Stimulated activated CD8-positive, alpha-beta memory T cell treated with anti-CD3 and anti-CD28 coated beads, Interleukin-2, amount 100 ng/mL, for 1 hour (primary cell): ENCODE results near the gene ZNF718.
"Not testable (repeated sequence)": the region's sequence is repeated elsewhere in the genome, so short reads cannot be mapped to it uniquely, and the experiment has no call there.

Experiments used
- DNase-seq, 2 donors: peaks; one replicate each; pipeline ENCODE4 v3.0.0-alpha.2; 2020; ENCODE audit warnings: low read depth in 2 of 2

Gene ZNF718

DNA sequence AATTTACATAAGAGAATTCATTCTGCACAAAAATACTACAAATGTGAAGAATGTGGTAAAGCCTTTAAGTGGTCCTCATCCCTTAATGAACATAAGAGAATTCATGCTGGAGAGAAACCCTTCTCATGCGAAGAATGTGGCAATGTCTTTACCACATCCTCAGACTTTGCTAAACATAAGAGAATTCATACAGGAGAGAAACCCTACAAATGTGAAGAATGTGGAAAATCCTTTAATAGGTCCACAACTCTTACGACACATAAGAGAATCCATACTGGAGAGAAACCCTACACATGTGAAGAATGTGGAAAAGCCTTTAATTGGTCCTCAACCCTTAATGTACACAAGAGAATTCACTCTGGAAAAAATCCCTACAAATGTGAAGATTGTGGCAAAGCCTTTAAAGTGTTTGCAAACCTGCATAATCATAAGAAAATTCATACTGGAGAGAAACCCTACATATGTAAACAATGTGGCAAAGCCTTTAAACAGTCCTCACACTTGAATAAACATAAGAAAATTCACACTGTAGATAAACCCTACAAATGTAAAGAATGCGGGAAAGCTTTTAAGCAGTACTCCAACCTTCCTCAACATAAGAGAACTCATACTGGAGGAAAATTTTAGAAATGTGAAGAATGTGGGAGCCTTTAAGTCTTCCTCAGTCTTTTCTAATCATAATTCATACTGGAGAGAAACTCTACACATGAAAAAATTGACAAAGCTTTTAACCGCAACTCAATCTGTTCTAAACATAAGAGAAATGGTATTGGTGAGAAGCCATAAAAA is 37.4 kb downstream of the ZNF718 start:
- no peak for DNase-seq

DNA sequence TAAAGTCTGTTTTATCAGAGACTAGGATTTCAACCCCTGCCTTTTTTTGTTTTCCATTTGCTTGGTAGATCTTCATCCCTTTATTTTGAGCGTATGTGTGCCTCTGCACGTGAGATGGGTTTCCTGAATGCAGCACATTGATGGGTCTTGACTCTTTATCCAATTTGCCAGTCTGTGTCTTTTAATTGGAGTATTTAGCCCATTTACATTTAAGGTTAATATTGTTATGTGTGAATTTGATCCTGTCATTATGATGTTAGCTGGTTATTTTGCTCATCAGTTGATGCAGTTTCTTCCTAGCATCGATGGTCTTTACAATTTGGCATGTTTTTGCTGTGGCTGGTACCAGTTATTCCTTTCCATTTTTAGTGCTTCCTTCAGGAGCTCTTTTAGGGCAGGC is 45.3 kb downstream of the ZNF718 start:
- DNase-seq = not testable (repeated sequence)

DNA sequence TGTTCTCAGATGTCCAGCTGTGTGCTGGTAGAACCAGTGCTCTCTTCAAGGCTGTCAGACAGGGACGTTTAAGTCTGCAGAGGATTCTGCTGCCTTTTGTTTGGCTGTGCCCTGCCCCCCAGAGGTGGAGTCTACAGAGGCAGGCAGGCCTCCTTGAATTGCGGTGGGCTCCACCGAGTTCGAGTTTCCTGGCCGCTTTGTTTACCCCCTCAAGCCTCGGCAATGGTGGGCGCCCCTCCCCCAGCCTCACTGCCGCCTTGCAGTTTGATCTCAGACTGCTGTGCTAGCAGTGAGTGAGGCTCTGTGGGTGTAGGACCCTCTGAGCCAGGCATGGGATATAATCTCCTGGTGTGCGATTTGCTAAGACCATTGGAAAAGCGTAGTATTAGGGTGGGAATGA is 47.0 kb downstream of the ZNF718 start:
- not testable (repeated sequence) for DNase-seq

DNA sequence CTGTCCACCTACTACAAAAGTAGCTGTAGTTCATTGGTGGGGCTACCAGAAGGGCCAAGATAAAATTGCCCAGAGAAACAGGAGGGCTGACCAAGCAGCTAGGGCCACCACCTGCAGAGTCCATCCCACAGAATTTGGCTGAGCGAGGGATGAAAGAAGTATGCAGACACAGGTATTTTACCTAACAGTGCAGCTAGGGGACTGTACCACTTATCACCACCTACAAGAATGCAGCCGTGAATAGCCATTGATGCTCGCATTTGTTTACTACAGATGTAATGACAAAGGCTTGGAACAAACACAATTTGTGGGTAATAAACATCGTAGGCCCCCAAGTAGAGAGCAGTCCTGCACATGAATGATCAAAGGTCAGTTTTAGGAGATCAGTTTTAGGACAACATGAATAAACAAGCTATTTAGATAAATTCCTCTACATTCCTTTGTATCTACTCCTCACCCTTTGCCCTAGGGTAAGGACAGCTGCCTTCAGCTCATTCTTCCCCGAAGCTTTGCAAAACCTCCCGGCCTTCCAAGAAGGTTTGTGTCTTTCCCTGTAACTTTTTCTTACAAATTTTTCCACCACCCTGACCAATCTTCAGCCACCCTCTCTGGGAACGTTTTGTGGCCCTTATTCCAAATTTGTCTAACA is 49.5 kb downstream of the ZNF718 start:
- DNase-seq = no peak

DNA sequence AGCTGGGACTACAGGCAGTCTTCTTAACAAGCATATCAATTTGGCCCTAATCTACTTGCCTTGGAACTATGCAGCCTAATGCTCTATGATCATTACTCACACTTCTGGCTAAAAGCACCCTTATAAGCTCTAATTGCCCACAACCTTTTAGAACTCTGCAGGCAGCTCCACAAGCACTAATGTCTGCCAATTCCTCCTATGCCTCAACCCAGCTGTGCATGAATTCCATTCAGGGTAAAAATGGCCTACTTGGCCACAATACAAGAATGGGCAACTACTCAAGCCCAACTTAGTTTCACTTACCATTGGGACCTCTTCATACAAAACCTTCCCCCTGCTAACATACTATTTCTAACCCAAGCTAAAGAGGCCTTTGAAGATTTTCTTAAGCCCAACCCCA is 51.7 kb downstream of the ZNF718 start:
- DNase-seq = no peak

DNA sequence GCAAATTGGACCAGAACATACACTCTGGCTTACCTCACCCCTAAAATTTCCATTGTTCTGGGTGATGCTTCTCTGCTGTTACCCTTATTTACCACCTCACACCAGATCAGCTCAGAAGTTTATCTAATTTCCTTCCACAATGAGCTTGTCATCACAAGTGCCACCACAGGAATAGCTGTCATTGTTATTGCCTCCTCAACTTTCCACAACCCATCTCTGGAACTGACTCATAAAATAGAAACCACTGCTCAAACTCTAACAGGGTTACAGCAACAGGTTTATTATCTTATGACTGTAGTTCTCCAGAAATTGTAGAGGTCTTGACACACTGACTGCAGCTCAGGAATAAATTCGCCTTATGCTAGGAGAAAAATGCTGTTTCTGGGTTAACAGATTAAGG is 52.7 kb downstream of the ZNF718 start:
- no peak for DNase-seq

DNA sequence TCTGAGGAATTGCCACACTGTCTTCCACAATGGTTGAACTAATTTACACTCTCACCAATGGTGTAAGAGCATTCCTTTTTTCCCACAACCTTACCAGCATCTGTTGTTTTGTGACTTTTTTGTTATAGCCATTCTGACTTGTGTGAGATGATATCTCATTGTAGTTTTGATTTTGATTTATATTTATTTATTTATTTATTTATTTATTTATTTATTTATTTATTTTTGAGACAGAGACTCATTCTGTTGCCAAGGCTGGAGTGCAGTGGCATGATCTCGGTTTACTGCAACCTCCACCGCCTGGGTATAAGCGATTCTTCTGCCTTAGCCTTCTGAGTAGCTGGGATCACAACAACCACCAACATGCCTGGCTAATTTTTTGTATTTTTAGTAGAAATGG is 57.9 kb downstream of the ZNF718 start:
- DNase-seq = not testable (repeated sequence)

DNA sequence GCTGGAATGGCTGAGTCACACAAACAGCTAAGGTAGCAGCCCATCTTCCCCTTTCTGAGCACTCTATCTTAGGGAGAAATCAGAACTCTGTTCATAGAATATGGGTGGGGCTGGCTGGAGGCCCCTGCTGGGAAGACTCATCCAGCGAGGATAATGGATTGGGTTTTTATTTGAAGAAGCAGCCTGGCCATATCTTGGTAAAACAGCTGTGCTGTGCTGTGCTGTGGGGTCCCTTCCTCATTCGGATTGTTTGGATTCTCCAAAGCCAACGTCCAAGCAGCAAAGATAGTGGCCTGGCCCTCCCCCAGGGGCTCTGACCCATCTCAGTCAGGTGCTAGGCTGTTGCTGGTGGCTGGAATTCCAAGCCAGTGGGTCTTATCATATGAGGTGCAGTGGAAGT is 63.8 kb downstream of the ZNF718 start:
- DNase-seq = no peak

DNA sequence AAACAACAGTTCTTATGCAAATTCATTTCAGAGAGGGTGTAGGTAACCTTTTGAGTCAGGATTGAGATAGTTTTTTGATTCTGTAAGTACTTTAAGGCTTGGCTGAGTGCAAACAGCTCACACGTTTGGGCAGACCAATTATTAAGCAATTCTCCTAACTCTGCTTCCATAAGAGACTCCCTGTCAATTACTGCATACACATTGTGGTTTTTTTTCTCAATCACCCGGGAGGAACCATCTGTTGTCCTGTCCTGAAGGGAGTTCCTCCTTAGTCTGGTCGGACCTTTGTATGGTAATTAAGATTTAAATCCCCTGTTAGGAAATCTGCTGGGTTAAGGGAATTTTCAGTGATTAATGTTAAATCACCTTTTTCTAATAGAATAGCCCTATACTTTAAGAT is 70.9 kb downstream of the ZNF718 start:
- not testable (repeated sequence) for DNase-seq

DNA sequence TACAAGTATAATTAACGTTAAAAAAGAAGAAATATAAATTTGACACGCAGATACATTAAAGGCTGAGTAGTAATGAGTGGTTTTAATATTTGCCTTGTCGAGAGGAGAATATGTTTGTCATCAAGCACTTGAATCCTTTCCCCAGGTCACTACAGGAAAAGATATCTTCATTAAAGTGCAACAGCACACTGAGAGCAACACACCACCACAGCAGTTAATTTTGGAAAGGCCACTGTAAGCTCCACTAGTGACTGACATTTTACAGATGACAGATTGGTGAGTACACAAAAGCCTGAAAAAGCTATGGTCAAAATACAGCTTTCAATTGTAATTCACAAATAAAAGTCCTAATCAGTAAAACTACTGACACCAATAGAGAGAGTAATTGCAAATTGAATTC is 76.6 kb downstream of the ZNF718 start:
- DNase-seq = no peak

DNA sequence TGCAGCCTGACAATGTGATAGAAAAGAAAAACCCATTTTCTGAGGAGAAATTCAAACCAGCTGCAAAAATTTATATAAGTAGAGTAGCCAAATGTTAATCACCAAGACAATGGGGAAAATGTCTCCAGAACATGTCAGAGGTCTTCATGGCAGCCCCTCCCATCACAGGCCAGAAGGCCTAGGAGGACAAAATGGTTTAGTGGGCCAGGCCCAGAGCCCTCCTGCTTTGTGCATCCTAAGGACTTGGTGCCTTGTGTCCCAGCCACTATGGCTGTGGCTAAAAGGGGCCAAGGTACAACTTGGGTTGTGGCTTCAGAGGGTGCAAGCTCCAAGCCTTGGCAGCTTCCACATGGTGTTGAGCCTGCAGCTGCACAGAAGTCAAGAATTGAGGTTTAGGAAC is 78.5 kb downstream of the ZNF718 start:
- not testable (repeated sequence) for DNase-seq

DNA sequence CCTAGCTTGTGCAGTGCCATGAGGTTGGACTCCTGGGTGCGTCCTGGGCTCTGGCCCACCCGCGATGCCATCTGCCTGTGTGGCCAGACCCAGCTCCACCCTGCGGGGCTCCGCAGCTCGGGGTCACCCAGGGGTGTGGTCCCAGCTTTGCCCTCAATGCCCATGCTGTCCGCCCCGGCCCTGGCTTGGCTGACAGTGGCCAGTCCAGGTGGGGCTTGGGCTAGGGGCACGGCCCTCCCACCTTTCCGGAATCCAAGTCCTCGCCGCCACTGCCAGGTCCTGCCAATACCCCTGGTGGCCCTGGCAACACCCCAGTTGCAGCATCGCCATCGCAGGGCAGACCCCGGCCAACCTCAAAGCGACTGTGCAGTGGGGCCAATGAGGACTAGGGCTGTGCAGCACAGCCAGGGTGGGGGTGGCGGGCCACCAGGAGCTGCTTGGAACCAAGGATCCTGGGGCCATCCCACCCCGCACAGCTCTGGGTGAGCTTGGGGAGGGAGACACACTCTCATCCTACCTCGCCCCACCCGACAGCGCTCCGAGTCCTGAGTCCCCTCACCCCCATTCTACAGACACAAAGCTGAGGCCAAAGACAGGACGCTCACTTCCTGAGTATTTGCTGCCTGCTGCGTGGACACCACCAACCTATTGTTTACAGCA is 80.9 kb downstream of the ZNF718 start:
- DNase-seq = no peak

DNA sequence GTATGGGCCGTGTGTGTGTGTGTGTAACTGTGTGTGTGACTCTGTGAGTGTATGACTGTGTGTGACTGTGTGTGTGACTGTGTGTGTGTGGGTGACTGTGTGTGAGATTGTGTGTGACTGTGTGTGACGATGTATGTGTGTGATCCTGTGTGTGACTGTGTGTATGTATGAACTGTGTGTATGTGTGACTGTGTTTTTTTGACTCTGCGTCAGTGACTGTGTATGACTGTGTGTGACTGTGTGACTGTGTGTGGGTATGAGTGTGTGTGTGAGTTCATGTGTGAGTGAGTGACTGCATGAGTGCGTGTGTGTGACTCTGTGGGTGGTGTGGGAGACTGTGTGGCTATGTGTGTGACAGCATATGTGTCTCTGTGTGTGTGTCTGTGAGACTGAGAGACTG is 81.8 kb downstream of the ZNF718 start:
- no peak for DNase-seq

DNA sequence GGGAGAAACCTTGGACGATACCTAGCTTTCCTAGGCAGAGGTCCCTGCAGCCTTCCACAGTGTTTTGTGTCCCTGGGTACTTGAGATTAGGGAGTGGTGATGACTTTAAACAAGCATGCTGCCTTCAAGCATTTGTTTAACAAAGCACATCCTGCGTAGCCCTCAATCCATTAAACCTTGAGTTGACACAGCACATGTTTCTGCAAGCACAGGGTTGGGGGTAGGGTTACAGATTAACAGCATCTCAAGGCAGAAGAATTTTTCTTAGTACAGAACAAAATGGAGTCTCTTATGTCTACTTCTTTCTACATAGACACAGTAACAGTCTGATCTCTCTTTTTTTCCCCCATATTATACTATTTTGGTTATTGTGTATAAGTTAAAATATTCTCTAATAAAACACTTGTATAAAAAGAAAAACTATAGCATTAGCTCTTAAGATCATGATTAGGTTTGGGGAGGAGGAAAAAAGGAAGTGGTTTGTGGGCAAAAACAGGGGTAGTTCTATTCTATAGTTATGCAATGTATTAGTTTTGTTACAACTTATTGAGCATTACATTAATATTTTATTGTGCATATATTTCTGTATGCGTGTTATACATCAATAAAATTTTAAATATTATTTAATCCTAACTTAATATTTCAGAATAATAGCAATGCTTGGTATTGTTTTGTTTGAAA is 84.3 kb downstream of the ZNF718 start:
- not testable (repeated sequence) for DNase-seq

DNA sequence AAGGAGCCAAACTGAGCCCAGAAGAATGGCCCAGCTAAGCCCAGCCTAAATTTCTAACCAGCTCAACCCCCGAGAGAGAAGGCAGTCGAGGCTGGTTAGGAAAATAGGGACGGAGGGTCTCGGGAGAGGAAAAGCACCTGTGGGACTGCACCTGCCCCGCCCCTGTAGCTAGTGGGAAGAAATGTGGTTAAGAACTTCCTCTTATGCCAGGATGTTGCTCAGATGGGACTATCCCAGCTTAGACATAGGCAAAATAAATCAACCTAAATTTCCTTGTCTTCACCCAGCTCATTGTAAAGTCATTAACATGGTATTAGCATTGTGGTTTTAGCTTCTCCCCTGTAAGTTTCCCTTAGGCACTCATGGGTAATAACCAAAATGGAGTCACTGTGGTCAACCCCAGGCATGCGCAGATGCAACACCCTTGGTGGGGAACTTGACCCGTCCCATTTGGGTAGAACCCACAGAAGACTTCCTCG is 86.8 kb downstream of the ZNF718 start:
- no peak for DNase-seq

DNA sequence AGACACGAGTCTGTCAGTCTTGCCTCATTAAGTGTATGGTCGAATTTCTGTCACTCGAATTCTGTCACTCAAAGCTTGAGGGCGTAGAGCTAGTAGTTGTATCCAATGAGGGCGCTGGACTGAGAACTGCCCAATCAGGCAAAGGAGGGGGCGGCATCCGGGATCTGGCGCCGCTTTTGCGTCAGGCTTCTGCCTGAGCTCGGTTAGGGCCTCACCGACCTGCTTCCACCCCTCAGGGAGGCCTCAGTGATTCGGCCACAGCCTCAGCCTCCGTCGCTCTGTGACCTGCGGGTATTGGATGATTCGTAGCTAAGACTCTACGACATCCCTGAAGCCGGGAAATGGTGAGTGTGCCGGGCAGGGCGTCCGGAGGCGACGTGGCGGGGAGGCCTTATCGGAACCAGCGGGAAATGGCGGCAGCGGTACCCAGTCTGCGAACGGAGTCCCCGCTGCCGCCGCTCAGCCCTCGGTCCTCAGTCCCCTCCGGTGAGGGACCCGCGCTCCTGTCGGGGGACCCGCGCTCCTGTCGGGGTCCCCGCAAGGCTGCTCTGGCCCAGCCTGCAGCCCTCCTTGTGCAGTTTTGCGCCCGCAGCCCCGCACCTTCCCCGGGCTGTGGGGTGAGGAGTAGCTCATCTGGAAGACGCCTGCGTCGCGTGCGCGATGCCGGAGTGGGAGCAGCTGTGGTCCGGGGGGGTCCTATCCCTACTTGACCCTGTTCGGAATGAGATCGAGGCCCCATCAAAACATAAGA is 88.3 kb downstream of the ZNF718 start:
- DNase-seq = peak in 1 of 2 donors; percentile 0

DNA sequence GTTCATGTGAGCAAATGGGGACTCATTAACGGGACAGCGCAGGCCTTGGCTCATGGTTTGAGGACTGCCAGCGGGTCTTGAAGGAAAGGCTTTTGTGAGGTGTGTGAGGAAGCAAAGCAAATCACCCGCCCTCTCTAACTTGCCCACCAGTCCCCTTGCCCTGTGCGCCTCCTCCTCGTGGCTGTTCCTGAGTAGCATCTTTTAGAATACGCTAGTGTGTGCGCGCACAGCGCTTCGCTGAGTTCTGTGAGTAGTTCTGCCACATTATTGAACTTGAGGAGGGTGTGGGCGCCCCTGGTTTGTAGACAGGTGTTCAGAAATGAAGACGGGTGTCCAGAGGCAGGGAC is 88.9 kb downstream of the ZNF718 start:
- DNase-seq = not testable (repeated sequence)
